GM12801 (cell line): ENCODE data around the gene KLHL18.

ENCODE experiments used
- CTCF ChIP-seq: IDR thresholded peaks from one replicate; pipeline ENCODE4 v1.5.1; 2011; ENCODE audit warnings: control low read depth; ENCODE audit not compliant: insufficient read length; ENCODE audit errors: extremely low read depth

The KLHL18 gene

GRCh38 chr3:47280519-47280918, 2.2 kb upstream of the KLHL18 start:
- no peak for TF ChIP-seq CTCF

GRCh38 chr3:47283193-47283537, 421 bp downstream of the KLHL18 start:
- TF ChIP-seq CTCF, result no peak

GRCh38 chr3:47283591-47284364, 1.0 kb downstream of the KLHL18 start:
- no peak for TF ChIP-seq CTCF

- TF ChIP-seq CTCF, result no peak
Observed at GRCh38 chr3:47288966-47289910, 6.5 kb downstream of the KLHL18 start.

- TF ChIP-seq CTCF, result no peak
Observed at GRCh38 chr3:47291158-47291753, 8.5 kb downstream of the KLHL18 start.

GRCh38 chr3:47293822-47294221, 11.1 kb downstream of the KLHL18 start:
- TF ChIP-seq CTCF, result no peak

- no peak for TF ChIP-seq CTCF
Observed at GRCh38 chr3:47294392-47294791, 11.6 kb downstream of the KLHL18 start.
